ENCODE measurements around the gene UBAC2. TPM values are rescaled to one million over a fixed set of nuclear protein-coding genes. Genes with fewer than 3 reads are reported as not detected.

UBAC2 gene
- total RNA-seq, 4 donors from 2014 or later, result 56.8 to 88.5 (median 77.7) TPM

GRCh38 chr13:99211421-99212035, 10.9 kb downstream of the UBAC2 start:
- H3K4me3 ChIP-seq (replicated peaks in 1 of 3), result no peak overlapping the region
- H3K27me3 ChIP-seq, result no peaks in the 10 kb centered on the region
- H3K9me3 ChIP-seq, result no peaks in the 10 kb centered on the region
- H3K36me3 ChIP-seq, result no peaks in the 10 kb centered on the region
- H3K27ac ChIP-seq, result no peak overlapping the region
- intact Hi-C loops (cut with DNase I), result no loop called here
- peaks cover 12 to 34% of the 10 kb centered on the region in 2 donors for H3K4me1 ChIP-seq
- no peak for DNase-seq
- WGBS, 2 donors, result 95 to 96% methylated on average over 5 of the region's 5 CpGs
- no peak for TF ChIP-seq CTCF (IDR thresholded peaks at IDR 0.05)
- no peak for TF ChIP-seq POLR2A (IDR thresholded peaks at IDR 0.05)

- intact Hi-C loops (cut with DNase I), result no loop called here
- Histone ChIP-seq H3K27me3 (no peaks in the 10 kb centered on the region), H3K27ac (no peak overlapping the region), H3K4me1 (peaks cover 31 to 48% of the 10 kb centered on the region in 2 donors), H3K4me3 (replicated peaks in 1 of 3) (no peak overlapping the region), H3K9me3 (no peaks in the 10 kb centered on the region), H3K36me3 (no peaks in the 10 kb centered on the region)
- TF ChIP-seq POLR2A (IDR thresholded peaks at IDR 0.05) (no peak), CTCF (IDR thresholded peaks at IDR 0.05) (no peak)
- 50 to 54% methylated on average over 7 of the region's 7 CpGs for WGBS, 2 donors
- no peak for DNase-seq
These were observed 13.6 kb downstream of the UBAC2 start for GRCh38 chr13:99214232-99214631.

- Histone ChIP-seq H3K4me1 (peaks cover 31 to 49% of the 10 kb centered on the region in 2 donors), H3K4me3 (replicated peaks in 1 of 3) (no peak overlapping the region), H3K9me3 (no peaks in the 10 kb centered on the region), H3K27me3 (no peaks in the 10 kb centered on the region), H3K27ac (no peak overlapping the region), H3K36me3 (no peaks in the 10 kb centered on the region)
- 67 to 71% methylated on average over 1 of the region's 1 CpG for WGBS, 2 donors
- TF ChIP-seq CTCF (IDR thresholded peaks at IDR 0.05), result no peak
- no peak for TF ChIP-seq POLR2A (IDR thresholded peaks at IDR 0.05)
- intact Hi-C loops (cut with DNase I), result no loop called here
- no peak for DNase-seq
These were observed 14.1 kb downstream of the UBAC2 start for GRCh38 chr13:99214731-99215130.

DNA sequence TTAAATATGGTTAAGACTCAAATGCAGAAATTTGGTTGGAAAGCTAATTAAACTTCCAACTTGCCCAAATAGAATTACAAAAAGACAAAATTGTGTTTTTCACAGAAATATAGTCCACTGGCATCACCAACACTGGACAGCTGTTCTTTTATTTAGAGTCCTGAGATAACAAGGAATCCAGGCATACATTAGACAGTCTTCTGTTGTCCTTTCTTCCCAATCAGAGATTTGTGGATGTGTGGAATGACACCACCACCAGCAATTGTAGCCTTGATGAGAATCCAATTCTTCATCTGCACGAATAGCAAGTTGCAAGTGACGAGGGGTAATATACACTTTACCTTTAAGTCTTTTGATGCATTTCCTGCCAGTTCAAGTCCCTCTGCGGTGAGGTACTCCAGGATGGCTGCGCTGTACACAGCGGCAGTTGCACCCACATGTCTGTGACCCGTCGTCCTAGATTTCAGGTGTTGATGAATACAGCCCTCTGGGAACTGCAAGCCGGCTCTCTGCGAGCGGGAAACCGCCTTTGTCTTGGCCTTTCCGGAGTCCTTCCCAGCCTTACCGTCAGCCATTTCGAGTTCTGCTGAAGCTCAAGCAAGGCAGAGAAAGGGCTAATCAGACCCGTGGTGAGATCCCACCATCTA, 14.7 kb downstream of the UBAC2 start:
- DNase-seq, result no peak
- WGBS, 2 donors, result 82 to 87% methylated on average over 15 of the region's 15 CpGs
- TF ChIP-seq POLR2A (IDR thresholded peaks at IDR 0.05) (no peak), CTCF (IDR thresholded peaks at IDR 0.05) (no peak)
- H3K27me3 ChIP-seq, result no peaks in the 10 kb centered on the region
- no peaks in the 10 kb centered on the region for H3K36me3 ChIP-seq
- H3K27ac ChIP-seq, result no peak overlapping the region
- H3K4me3 ChIP-seq (replicated peaks in 1 of 3), result no peak overlapping the region
- peaks cover 31 to 49% of the 10 kb centered on the region in 2 donors for H3K4me1 ChIP-seq
- no peaks in the 10 kb centered on the region for H3K9me3 ChIP-seq
- intact Hi-C loops (cut with DNase I), result no loop called here

- H3K36me3 ChIP-seq, result no peaks in the 10 kb centered on the region
- no peak for DNase-seq
These were observed 16.9 kb downstream of the UBAC2 start for GRCh38 chr13:99217461-99218110.

More at GRCh38 chr13:99217461-99218110, 16.9 kb downstream of the UBAC2 start:
- Histone ChIP-seq H3K27ac (peak overlapping the region; percentile 2 to 56 (median 54)), H3K27me3 (no peaks in the 10 kb centered on the region), H3K4me1 (peaks cover 31 to 49% of the 10 kb centered on the region in 2 donors), H3K4me3 (replicated peaks in 1 of 3) (no peak overlapping the region), H3K9me3 (no peaks in the 10 kb centered on the region)
- intact Hi-C loops (cut with DNase I), result no loop called here
- TF ChIP-seq CTCF (IDR thresholded peaks at IDR 0.05), result no peak
- no peak for TF ChIP-seq POLR2A (IDR thresholded peaks at IDR 0.05)
- 59 to 77% methylated on average over 20 of the region's 20 CpGs for WGBS, 2 donors
